NCI-H2029 treated with DMSO at 0.1 percent for 48 hours (cell line): ENCODE measurements around the gene FAM120B.

Experiments
- DNase-seq: peaks from one replicate; lab custom pipeline; 2025; lab: John Stamatoyannopoulos, UW

Gene FAM120B

DNA sequence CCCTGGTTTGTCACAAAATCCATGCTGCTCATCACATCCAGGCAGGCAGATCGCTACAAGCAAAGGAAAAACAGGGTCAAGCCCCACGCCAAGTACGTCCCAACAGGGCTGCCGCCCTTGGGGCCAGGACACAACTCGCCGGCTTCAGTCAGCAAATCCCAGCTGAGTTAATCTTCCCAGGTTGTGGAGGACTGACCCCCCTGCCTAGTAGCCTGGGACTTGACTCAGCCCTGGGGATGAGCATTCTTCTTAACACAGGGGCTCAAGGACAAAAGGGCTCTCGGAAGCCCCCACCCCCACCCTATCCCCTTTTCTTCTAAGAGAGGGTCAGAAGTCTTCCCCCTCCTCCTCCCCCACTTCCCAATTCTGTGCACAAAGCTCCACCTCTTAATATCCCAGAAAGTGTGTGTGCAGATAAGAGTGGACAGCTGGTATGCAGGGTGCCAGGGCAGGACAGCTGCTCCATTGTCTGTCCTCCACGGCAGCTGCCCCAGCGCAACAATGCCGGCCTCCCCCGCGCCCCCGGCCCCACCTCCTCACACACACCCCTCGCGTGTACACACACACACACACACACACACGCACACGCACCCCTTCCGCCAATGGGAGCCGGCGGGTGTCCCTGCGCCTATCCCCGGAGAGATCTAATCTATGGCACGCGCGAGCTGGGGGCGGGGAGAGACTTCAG is 20.2 kb upstream of the FAM120B start:
- DNase-seq, result no peak

DNA sequence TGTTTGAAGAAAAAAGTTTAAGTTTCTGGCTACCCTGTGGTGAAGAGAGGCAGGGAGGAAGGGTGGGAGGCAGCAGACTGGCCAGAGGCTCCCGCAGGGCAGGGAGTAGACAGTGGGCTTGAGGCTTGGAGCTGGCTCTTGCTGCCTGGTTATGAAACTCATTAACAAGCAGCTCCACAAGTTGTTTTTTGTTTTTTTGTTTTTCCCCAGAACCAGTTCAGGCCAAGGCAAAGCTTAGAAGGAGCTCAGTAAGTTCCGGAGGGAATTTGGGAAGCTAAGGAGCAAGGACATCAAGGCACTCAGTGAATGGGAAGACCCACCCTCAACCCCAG is 19.7 kb upstream of the FAM120B start:
- no peak for DNase-seq

DNA sequence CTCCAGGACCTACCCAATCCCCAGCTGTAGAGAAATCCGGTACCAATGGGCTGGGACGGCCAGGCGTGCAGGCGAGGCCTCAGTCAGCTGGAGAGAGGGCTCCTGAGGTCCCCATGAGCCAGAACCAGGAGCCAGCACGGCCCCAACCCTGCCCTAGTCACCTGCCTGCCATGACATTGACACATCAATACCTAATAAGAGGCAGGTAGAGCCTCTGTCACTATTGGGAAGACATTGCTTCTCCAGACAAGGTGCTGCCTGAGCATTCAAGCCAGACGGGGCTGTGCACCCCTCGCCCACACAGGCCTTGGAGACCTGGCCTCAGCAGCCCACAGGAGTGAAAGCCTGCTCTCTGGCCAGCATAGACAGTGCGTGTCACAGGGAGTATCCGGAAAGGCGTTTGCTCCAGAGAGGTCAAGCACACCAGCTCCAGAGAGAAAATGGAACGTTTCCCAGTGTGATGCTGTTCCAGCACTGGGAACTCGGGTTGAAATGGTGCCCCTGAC is 19.1 kb upstream of the FAM120B start:
- no peak for DNase-seq

DNA sequence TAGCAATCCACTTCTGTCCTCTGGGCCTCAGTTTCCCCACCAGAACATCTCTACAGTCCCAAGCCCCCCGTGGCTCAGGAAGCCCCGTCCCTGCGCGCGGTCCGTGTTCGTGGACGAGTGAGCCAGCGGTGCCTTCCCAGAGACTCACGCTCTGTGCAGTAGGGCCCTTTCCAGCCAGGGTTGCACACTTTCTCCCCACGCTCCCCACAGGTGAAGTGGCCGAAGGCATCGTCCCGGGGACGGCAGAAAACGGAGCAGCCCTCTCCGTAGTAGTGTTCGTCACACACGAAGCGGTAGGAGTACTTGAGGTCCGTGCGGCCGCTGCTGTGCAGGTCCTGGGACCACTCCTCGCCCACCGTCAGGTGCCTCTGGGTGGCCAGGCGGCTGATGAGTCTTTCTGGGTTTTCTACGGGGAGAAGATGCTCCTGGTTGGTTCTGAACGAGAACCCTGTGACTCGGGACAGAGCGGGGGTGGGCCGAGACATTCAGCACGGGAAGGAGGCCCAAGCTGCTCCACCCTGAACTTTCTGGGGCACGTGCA is 18.4 kb upstream of the FAM120B start:
- no peak for DNase-seq

DNA sequence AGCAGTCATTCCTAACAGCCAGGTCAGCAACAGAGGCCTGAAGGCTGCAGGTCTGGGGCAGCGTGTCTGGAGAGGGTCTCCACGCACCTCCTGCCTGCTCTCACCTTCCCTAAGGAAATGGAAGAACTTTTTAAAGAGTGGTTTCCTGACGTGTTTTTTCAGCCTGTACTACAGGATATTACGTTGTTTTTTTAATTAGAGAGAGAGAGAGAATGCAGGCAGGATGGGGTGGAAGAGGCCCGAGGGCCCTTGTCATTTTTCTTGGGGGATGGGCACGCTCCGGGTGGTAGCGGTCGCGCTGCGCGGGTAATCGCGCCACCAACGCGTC is 17.7 kb upstream of the FAM120B start:
- DNase-seq, result no peak

DNA sequence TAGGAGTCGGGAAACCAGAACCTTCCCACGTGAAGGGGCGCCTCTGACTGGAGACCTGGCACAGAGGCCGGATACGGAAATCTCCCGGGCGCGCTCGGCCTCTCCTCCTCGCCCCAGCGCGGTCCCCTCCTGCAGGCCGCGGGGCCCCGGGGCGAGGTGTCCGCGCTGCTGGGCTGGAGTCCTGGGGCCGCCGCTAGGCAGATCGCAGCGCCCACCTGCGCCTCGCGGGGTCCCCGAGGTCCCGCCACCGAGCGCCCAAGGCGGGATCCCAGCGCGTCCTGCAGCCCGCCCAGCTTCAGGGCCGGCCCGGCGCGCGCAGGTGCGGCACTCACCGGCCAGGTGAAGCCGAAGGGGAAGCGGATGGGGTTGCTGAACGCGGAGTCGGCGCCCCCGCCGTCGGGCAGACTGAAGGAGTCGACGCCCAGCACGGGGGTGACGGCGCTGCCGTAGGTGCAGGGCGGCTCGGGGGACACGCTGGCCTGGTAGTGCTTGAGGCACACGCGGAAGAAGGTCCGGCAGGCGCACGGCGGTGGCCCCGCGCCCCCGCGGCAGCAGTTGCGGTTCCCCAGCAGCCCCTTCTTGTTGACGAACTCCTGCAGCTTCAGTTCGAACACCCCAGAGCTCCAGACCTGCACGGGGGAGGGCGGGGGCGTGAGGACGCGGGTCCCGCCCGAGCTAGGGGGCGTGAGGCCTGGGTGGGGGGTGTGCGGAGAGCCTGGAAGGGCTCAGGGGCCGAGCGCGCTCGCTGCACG is 17.2 kb upstream of the FAM120B start:
- DNase-seq, result no peak

DNA sequence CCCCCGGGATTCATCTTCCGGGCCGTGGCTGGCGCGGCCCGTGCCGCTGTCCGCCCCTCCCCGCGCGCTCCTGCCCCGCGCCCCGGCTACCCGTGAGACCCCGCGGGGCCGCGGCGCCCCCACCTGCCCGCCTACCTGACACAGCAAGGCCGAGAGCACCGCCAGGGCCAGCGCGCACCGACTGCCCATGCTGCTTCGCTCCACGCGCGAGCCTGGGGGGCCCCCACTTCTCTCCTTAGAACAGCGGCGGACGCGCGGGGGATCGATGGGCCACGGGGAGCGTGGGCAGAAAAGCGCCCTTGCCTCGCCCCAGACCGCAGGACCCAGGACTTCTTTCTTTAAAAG is 16.6 kb upstream of the FAM120B start:
- no peak for DNase-seq

DNA sequence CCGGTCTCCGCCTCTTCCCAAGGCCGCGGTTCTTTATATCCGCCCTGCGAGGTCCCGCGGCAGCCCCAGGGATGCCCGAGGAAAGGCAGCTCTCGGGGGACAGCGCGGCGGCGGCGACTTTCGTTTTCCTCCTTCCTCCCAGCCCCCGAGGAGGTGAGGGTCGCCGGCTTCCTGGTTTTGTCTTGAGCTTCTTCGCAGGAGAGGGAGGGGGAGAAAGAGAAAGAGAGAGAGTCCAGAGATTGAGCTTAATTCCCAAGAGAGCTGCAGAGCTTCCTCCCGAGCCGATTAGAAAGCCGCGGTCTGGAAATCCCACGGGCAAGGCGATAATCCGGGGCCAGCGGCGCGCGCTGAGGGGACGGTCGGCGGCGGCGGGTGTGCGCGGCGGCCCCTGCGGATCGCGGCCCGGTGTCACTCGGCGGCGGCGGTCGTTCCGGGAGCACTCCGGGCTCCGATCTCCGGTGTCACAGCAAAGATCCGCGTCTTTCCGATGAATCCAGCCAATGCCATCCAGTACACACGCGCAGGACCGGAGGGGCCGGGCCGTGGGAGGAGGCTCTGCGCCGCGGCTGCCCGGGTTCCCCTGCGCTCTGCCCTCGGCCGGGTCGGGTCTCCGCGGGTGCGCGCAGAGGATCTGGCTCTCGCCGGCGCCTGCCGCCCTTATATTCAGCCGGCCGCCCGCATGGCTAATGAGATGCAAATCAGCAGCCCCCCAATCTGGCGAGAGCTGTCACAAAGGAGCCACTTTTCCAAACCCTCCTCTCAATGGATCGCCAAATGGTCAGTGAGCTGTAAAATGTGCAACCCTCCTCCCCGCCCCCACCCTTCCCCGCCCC is 16.0 kb upstream of the FAM120B start, which contains the start of gene DLL1:
TSS of gene DLL1 (minus strand) at position 783 of the 833 bp plus-strand sequence. CDS start 939 bp downstream, outside the sequence.
- DNase-seq, result peak; percentile 75

DNA sequence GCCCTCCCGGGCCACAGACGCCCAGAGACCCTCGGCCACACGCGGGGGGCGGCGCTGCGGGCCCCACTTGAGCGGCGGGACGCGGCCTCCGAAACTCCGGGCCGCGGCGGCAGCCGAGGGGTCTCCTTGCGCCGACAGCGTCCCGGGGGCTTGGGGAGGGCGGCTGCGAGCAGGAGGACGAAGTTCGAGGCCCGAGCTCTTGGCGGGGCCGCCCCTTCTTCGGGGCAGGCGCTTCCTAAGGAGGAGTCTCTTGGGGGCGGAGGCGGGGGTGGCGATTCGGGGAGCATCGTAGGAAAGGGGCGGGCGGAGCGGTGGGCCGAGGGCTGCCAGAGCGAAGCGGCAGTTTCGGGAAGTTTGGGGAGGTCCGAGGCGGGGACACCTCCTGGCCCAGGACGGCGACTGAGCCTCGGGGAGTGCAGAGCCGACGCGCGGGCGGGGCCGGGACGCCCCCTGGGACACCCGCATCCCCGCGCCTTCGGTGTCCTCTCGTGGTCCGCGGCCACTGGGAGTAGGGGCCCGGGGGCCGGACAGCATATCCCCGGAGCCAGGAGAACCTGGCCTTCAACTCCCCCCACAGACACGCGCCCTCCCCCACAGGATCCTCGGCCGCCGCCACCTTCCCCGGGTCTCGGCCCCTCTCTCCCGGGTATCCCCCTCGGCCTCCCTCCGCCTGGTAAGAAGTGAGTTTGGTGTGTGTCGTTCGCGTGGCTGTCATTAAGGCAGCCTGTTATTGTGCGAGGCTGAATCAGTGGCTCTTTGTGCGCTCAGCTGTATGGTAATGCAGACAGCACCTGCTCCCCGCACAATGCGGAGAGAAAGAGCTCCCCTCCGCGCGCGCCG is 15.1 kb upstream of the FAM120B start:
- DNase-seq, result peak; percentile 73

DNA sequence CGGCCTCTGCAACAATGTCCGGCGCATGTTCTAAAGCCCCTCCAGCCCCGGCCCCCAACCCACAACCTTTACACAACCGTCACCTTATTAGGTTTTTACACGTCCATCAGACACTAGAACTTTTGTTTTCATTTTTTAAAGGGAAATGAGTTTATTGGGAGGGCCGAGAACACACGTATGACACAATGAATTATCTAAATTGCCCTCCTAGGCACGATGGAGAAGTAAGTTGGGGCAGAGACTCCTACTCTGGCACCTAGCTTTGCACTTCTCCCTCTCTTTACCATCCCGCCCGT is 14.5 kb upstream of the FAM120B start:
- no peak for DNase-seq

DNA sequence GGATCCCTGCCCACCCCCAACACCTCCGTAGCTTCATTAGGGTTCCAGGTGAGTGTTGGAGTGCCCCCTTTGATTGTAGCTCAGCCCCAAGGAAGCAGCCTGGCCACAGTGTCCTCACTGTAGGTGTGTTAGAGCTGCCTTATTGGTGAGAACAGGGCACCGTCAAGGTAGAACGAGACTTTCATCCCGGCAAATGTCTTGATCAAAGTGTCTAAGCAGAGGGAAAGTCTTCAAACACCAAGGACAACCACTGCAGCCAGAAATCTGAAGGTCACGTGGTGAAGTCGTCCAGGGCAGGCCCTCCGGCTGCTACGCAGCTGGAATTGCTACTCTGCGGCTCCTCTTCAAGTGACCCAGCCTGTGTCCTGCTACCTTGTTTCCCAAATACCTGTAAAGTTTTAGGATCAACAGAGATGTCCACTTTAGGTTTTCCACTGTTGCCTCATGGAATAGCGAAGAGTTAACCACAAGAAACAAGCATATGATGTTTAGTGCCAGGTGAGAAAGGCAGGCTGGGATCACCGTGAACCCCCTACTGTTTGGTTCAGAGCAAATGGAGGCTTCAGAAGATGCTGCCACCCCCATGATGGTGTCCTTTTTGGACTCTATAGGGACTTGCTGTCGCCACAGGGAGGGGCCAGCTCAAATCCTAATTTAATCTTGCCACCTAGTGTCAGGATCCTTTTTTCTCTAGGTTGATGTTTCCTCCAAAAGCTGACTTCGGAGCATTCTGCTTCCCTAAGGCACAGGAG is 14.0 kb upstream of the FAM120B start:
- no peak for DNase-seq

DNA sequence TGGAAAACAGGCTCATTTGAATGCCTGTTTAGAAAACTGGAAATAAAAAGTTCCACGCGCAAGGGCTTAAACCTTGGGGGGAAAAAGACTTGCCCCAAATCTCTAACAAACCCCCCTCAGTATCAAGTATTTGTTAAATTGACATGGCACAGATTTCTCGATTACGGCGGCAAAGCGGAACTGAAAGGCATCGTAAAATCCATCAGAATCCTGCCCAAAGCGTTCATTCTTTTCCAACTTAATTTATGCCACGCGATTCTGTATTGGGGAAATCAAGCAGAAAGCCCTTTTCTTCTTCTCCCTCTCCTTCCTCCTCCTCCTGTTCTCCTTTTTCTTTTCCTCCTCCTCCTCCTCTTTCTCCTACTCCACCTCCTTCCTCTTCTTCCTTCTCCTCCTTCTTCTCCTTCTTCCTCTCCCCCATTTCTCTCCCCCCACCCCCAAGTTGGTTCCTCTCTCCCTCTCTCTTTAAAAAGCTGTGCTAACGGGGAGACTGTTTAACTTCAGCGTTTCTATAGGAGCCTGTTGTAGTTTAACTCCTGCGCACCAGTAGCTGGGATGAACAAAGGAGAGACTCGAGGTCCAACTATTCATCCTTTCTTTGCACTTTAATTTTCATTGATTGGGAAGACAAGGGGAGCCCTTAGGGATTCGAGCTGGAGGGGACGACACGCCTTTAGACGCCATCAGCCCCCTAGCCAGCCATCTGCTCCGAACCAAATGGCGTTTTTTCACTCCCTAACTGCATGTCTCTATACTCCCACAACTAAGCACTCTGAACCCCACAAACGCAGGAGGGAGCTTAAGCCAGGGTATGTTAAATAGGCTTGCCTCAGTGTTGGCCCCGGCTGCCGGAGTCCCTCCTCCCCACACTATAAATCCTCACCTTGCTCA is 13.0 kb upstream of the FAM120B start:
- no peak for DNase-seq

DNA sequence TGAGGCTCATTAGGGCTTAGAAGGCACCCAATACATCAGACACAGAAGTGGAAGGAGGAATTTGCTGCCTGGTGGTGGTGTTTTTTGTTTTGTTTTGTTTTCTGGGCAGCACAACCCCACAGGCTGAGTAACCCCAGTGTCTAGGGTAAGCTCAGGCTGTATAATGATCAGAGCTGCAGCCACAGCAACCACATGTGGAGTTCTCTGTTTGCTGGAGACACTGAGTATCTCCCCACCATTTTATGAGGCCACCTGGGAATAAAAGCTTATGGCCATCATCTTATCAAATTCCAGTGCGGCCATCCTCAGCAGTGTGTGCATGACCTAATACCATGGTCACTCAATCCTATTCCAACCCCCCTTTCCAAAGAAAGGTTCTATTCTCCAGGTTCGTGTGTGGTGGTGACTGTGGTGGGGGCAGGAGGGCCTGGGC is 12.2 kb upstream of the FAM120B start:
- no peak for DNase-seq

DNA sequence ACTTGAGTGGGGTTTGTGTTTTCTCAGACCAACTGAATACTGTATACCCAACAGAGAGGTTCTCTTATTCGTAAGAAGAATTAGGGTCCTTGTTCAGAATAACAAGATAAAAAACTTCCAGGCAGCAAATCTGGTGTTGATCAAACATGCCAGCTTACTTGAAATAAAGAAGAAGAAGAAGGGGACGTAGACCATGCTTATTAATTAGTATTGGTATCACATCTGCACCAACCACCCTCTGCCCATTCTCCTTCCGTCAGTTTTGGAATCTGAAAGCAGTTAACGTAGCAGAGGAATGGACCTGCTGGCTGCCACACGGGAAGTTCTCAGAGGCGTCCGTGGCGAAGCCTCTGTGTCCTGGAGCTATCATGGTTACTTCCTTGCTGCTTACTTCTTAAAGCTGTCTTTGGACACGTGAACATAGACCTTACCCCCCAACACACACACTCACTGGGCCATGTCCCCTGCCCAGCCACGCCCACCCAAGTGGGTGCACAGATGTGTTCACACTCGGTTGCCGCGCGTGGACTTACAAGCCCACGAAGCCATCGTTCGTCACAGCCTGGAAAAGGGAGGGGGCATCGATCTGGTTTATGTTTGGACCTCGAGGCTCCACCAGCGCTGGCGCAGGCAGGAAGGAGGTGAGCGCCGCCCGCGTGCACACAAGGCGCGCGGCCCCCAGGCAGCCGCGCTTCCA is 11.6 kb upstream of the FAM120B start:
- no peak for DNase-seq

DNA sequence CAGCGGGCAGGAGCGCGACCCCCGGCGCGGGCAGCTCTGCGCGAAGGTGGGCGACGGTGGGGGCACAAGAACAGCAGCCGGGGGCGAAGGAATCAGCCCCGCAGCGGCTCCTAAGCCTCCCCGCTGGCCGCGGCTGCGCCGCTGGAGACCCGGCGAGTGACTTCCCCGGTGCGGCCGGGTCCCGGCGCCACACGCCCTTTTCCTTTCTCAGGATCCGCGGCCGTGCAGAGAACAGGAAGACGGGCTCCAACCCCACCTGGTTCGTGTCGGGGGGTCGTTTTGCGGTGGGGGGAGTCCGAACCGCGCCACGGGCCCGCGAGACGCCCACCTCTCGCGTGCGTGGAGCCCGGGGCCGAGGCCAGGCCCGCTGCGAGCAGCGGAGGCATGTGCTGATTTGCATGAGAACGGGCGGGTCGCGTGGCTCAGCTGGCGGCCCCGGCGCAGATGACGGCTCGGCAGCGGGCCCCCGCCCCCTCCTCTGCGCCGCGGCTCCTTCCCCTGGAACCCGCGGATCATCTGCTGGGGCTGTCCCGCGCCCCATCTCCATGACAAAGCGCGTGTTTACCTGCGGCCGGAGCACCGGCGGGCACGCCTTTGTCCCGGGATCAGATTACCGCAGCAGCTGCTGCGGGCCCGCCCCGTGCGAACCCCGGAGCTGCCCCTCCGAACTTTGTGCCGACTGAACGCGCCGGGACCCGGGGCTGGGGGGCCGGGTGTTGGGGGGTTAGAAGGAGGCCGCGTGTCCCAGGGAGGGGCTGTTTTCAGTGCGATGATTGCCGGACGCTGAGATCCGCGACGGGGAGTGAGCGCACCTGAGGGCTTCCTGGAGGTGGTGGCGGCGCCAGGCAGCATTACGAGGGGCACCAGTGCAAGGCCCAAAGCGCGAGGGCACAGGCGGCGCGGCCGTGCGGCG is 10.8 kb upstream of the FAM120B start:
- DNase-seq, result no peak

DNA sequence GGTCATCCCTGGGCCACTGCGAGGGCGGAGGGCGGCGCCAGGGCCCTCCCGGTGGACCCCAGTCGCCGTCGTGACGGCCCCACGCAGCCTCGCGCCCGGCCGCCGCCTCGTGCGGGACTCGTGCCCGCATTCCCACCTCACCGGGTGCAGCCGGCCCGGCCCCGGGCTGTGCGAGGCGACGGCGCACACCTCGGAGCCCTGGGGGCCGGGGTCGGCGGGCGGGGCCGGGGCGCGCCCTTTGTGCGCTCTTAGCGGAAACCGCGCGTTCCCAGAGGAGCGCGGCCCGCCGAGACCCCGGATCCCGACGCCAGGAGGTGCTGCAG is 10.2 kb upstream of the FAM120B start:
- DNase-seq, result no peak

DNA sequence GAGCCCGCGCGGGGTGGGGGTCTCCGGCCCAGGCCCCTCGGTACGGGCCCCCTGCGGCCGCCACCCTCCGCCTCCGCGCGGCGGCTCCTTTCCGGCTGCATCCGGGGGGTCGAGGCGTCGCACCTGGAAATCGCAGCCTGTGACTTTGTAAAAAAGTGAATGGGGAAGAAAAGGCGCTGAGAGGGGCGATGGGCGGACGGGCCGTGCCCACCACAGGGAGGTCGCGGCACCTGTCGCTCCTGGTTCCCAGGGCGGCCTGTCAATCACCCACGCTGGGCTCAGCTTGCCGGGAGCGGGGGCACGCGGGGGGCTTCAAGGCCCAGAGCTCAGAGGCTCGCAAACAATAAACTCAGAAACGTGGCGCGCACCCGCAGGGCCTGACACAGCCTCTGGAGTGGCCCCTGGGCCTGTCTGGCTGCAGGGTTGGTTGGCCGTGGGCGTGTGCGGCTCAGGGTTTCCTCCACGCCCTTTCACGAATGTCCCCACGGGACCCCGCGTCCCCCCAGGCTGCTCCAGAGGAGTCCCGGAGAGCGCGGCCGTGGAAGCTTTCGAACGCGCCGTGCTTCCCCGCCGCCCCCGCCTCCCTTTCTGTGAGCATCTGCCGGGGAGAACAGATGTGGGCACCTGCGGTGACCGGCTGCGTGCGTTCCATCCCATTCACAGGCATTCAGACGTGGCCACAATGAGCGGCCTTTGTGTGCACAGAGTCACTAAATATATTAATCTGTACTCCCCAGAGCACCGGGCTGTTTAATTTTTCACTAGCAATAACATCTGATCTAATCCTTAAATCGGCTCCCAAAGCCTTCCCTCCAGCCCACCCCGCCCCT is 9.6 kb upstream of the FAM120B start:
- DNase-seq, result no peak
